Natural killer cell treated with Interleukin-12 subunit alpha and Interleukin-12 subunit beta and Interleukin-15 and Interleukin-18, amount 100 ng/mL, for 72 hours (primary cell): ENCODE data around the gene NRROS. TPM values are rescaled to one million over a fixed set of nuclear protein-coding genes. Genes with fewer than 3 reads are reported as not detected.

ENCODE experiments used
- ATAC-seq, 2 donors: fragments of 150-1000 bp; cut with Tn5 transposase in 1 of 2; sonication (Bioruptor Pico), chemical (Tn5 transposase) in 1 of 2; 2 replicates each; pipeline ENCODE4 v1.10.0; 2021
- DNase-seq: peaks from one replicate; pipeline ENCODE4 v3.0.0; 2022; ENCODE audit warnings: low spot score
- H3K27ac Mint-ChIP-seq, 2 donors: 1 replicate in 1 of 2; 2 replicates in 1 of 2; pipeline ENCODE4 v1.8.0; 2022; ENCODE audit warnings: mixed read lengths in 2 of 2, mild to moderate bottlenecking in 1 of 2, moderate library complexity in 1 of 2
- H3K27me3 Mint-ChIP-seq, 2 donors: 1 replicate in 1 of 2; 2 replicates in 1 of 2; pipeline ENCODE4 v1.8.0; 2022; ENCODE audit warnings: mixed read lengths in 2 of 2
- H3K36me3 Mint-ChIP-seq: one replicate; pipeline ENCODE4 v1.8.0; 2022; ENCODE audit warnings: mixed read lengths
- H3K4me1 Mint-ChIP-seq, 2 donors: 1 replicate in 1 of 2; 2 replicates in 1 of 2; pipeline ENCODE4 v1.8.0; 2022; ENCODE audit warnings: low read depth in 2 of 2, mixed read lengths in 2 of 2, mild to moderate bottlenecking in 1 of 2
- H3K4me3 Mint-ChIP-seq: one replicate; pipeline ENCODE4 v1.8.0; 2022; ENCODE audit warnings: mixed read lengths
- H3K9me3 Mint-ChIP-seq: 2 replicates; pipeline ENCODE4 v1.8.0; 2022; ENCODE audit warnings: mixed read lengths
- total RNA-seq, 2 donors: library from RNA; stranded (reverse); gene quantifications; one replicate each; pipeline ENCODE4 v1.2.3, GENCODE V29; 2022

Gene NRROS
- total RNA-seq, 2 donors from 2014 or later: 40.3 to 55.7 TPM

GRCh38 chr3:196662033-196662432 is 22.5 kb downstream of the NRROS start:
- DNase-seq: no peak
- no peak overlapping the region for H3K4me3 Mint-ChIP-seq
- H3K36me3 Mint-ChIP-seq: no peaks in the 10 kb centered on the region
- H3K27ac Mint-ChIP-seq: no peak overlapping the region
- no peak for ATAC-seq
- H3K9me3 Mint-ChIP-seq: no peaks in the 10 kb centered on the region
- peaks cover 0 to 11% of the 10 kb centered on the region in 2 donors for H3K4me1 Mint-ChIP-seq
- H3K27me3 Mint-ChIP-seq: no peaks in the 10 kb centered on the region

- H3K27ac Mint-ChIP-seq: peak overlapping the region in 1 of 2 donors; percentile 33
- H3K27me3 Mint-ChIP-seq: no peaks in the 10 kb centered on the region
- no peak for DNase-seq
- H3K4me3 Mint-ChIP-seq: no peak overlapping the region
- ATAC-seq: no peak
- H3K4me1 Mint-ChIP-seq: peaks cover 0 to 9% of the 10 kb centered on the region in 2 donors
- H3K9me3 Mint-ChIP-seq: no peaks in the 10 kb centered on the region
- no peaks in the 10 kb centered on the region for H3K36me3 Mint-ChIP-seq
Observed at GRCh38 chr3:196662711-196663571, 23.4 kb downstream of the NRROS start.

DNA sequence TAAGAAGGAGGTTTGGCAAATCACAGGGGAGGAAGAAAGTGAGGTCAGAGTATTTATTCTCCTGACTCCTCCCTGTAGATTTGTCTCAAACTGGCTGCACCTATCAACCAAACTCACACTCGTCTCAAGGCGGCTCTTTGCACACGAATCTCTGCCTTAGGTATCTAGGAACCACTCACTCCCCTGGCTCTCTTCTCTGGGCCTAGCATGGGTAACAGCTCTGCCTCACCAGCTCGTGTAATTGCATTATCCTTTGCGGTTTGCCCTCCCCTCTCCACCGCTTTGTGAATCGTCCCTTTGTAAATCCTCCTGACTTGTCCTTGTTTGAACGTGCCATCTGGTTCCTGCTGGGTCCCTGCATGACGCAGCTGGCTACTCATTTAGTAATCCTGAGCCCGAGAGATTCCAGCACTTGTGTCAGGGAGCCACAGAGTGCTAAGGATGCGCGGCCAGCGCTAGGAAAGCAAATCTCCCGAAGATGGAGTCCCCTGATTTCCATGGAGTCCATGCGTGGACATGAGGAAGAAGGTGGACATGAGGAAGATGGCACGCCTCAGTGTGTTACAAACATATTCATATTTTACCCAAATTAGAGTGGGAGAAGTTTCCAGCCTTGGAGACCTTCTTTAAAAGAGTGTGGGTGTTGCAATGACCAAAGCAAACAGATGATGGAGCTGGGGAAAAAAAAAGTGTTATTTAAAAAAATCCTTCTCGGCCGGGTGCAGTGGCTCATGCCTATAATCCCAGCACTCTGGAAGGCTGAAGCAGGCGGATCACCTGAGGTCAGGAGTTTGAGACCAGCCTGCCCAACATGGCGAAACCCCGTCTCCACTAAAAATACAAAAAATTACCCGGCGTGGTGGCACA is 26.7 kb downstream of the NRROS start:
- no peak overlapping the region for H3K4me3 Mint-ChIP-seq
- ATAC-seq: no peak
- H3K4me1 Mint-ChIP-seq: peaks cover 7 to 16% of the 10 kb centered on the region in 2 donors
- DNase-seq: no peak
- H3K27me3 Mint-ChIP-seq: no peaks in the 10 kb centered on the region
- no peaks in the 10 kb centered on the region for H3K9me3 Mint-ChIP-seq
- no peaks in the 10 kb centered on the region for H3K36me3 Mint-ChIP-seq
- no peak overlapping the region for H3K27ac Mint-ChIP-seq

GRCh38 chr3:196667056-196667825 is 27.7 kb downstream of the NRROS start:
- Mint-ChIP-seq H3K27ac (peak overlapping the region in 1 of 2 donors; percentile 79), H3K4me3 (no peak overlapping the region), H3K27me3 (no peaks in the 10 kb centered on the region), H3K9me3 (no peaks in the 10 kb centered on the region), H3K4me1 (peaks cover 7 to 16% of the 10 kb centered on the region in 2 donors), H3K36me3 (no peaks in the 10 kb centered on the region)
- ATAC-seq: peak in 1 of 2 donors; percentile 57
- no peak for DNase-seq

- H3K4me1 Mint-ChIP-seq: peaks cover 7 to 16% of the 10 kb centered on the region in 2 donors
- peak overlapping the region; percentile 53 to 65 for H3K27ac Mint-ChIP-seq
- peak overlapping the region; percentile 46 for H3K4me3 Mint-ChIP-seq
- H3K27me3 Mint-ChIP-seq: no peaks in the 10 kb centered on the region
- no peak for DNase-seq
- no peaks in the 10 kb centered on the region for H3K36me3 Mint-ChIP-seq
- no peaks in the 10 kb centered on the region for H3K9me3 Mint-ChIP-seq
- no peak for ATAC-seq
Observed at GRCh38 chr3:196670339-196670738, 30.8 kb downstream of the NRROS start.

DNA sequence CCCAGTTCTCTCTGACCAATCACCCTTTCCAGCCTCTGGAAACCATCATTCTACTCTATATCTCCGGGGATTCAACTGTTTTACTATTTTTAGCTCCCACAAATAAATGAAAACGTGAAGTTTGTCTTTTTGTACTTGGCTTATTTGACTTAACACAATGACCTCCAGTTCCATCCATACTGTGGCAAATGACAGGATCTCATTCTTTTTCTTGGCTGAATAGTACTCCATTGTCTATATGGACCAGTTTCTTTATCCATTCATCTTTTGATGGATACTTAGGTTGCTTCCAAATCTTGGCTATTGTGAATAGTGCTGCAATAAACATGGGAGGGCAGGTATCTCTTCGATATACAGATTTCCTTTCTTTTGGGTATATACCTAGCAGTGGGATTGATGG is 34.1 kb downstream of the NRROS start:
- no peaks in the 10 kb centered on the region for H3K27me3 Mint-ChIP-seq
- ATAC-seq: no peak
- peaks cover 17 to 20% of the 10 kb centered on the region in 2 donors for H3K4me1 Mint-ChIP-seq
- DNase-seq: no peak
- no peak overlapping the region for H3K27ac Mint-ChIP-seq
- H3K9me3 Mint-ChIP-seq: no peaks in the 10 kb centered on the region
- no peak overlapping the region for H3K4me3 Mint-ChIP-seq
- no peaks in the 10 kb centered on the region for H3K36me3 Mint-ChIP-seq

DNA sequence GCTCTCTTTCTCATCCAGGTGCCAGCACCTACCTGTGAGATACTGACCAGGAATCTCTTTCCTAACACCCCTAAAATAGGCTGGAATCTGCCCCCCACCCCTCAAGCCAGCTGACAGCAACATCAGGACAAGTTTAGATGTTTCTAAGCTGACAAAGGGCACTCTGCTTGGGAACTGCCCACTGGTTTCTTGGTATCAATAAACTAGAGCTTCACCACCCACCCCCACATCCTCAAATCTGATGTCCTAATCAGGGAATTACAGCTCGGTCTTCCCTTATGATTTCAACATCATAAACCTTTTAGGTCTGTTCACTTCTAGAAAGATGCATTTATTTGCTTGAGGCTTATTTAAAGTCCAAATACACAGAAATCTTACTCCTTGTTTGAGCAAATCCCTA is 37.9 kb downstream of the NRROS start:
- ATAC-seq: no peak
- peaks cover 10 to 15% of the 10 kb centered on the region in 2 donors for H3K4me1 Mint-ChIP-seq
- H3K9me3 Mint-ChIP-seq: no peaks in the 10 kb centered on the region
- no peak for DNase-seq
- H3K27me3 Mint-ChIP-seq: no peaks in the 10 kb centered on the region
- peak overlapping the region in 1 of 2 donors; percentile 51 for H3K27ac Mint-ChIP-seq
- no peaks in the 10 kb centered on the region for H3K36me3 Mint-ChIP-seq
- H3K4me3 Mint-ChIP-seq: no peak overlapping the region

DNA sequence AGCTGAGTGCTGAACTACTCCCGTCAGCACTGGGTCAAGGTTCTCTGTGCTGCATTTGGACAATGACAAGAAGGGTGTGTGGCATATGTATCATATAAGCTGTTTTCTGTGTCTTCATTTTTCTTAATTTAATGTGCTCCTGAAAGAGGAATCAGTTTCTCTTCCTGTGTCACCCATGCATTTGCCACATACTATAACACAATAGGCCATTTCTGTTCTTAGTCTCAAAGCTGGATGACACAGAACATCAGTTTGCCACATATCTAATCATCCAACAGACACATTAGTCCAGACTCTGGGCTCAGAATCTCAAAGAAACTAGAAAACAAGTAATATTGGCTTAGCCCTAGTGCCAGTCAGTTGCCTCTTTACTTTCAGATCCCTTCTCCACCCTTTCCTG is 38.4 kb downstream of the NRROS start:
- no peak for ATAC-seq

GRCh38 chr3:196684548-196685407 is 45.3 kb downstream of the NRROS start:
- peaks cover 28 to 31% of the 10 kb centered on the region in 2 donors for H3K4me1 Mint-ChIP-seq
- no peaks in the 10 kb centered on the region for H3K9me3 Mint-ChIP-seq
- peak overlapping the region; percentile 55 to 85 for H3K27ac Mint-ChIP-seq
- no peaks in the 10 kb centered on the region for H3K27me3 Mint-ChIP-seq
- DNase-seq: peak; percentile 77
- peak; percentile 84 to 89 for ATAC-seq
- H3K36me3 Mint-ChIP-seq: no peaks in the 10 kb centered on the region
- H3K4me3 Mint-ChIP-seq: peak overlapping the region; percentile 62

More for the DNA sequence above, 38.4 kb downstream of the NRROS start:
- Mint-ChIP-seq H3K36me3 (no peaks in the 10 kb centered on the region), H3K4me3 (no peak overlapping the region), H3K27ac (peak overlapping the region in 1 of 2 donors; percentile 51), H3K9me3 (no peaks in the 10 kb centered on the region), H3K4me1 (peaks cover 10 to 15% of the 10 kb centered on the region in 2 donors), H3K27me3 (no peaks in the 10 kb centered on the region)
- DNase-seq: no peak

GRCh38 chr3:196686436-196686835 is 46.9 kb downstream of the NRROS start:
- Mint-ChIP-seq H3K27me3 (no peaks in the 10 kb centered on the region), H3K4me1 (peaks cover 26 to 31% of the 10 kb centered on the region in 2 donors), H3K4me3 (no peak overlapping the region), H3K9me3 (no peaks in the 10 kb centered on the region), H3K27ac (peak overlapping the region in 1 of 2 donors; percentile 16), H3K36me3 (no peaks in the 10 kb centered on the region)
- no peak for ATAC-seq
- DNase-seq: no peak

- DNase-seq (no peak), ATAC-seq (peak; percentile 59 to 75)
- peak overlapping the region; percentile 53 to 81 for H3K27ac Mint-ChIP-seq
- no peaks in the 10 kb centered on the region for H3K9me3 Mint-ChIP-seq
- H3K36me3 Mint-ChIP-seq: no peaks in the 10 kb centered on the region
- H3K4me3 Mint-ChIP-seq: peak overlapping the region; percentile 33
- peaks cover 26 to 31% of the 10 kb centered on the region in 2 donors for H3K4me1 Mint-ChIP-seq
- no peaks in the 10 kb centered on the region for H3K27me3 Mint-ChIP-seq
Observed at GRCh38 chr3:196688349-196688748, 48.9 kb downstream of the NRROS start.

GRCh38 chr3:196689941-196690660 is 50.6 kb downstream of the NRROS start:
- peak overlapping the region in 1 of 2 donors; percentile 31 for H3K27ac Mint-ChIP-seq
- no peak for ATAC-seq
- no peaks in the 10 kb centered on the region for H3K27me3 Mint-ChIP-seq

More at GRCh38 chr3:196689941-196690660, 50.6 kb downstream of the NRROS start:
- Mint-ChIP-seq H3K4me1 (peaks cover 19 to 20% of the 10 kb centered on the region in 2 donors), H3K9me3 (no peaks in the 10 kb centered on the region), H3K4me3 (no peak overlapping the region), H3K36me3 (no peaks in the 10 kb centered on the region)
- no peak for DNase-seq
